ENCODE measurements around the gene BCR.
A peak's percentile ranks its signal among the peaks of the same experiment; 100 is the strongest.

BCR gene

GRCh38 chr22:23166841-23167616 is 13.3 kb upstream of the BCR start:
- Histone ChIP-seq H3K9me3 (ENCODE audit: control insufficient read depth, low read length) (no peaks in the 10 kb centered on the region), H3K36me3 (ENCODE audit: control insufficient read depth, insufficient read depth, low read length) (no peaks in the 10 kb centered on the region), H3K4me1 (ENCODE audit: control insufficient read depth, insufficient read depth, low read length) (peaks cover 6% of the 10 kb centered on the region), H3K9ac (ENCODE audit: low read length) (no peak overlapping the region), H3K27me3 (ENCODE audit: control insufficient read depth, insufficient read depth, low read length) (no peaks in the 10 kb centered on the region), H3K4me3 (ENCODE audit: low read length) (no peak overlapping the region)

DNA sequence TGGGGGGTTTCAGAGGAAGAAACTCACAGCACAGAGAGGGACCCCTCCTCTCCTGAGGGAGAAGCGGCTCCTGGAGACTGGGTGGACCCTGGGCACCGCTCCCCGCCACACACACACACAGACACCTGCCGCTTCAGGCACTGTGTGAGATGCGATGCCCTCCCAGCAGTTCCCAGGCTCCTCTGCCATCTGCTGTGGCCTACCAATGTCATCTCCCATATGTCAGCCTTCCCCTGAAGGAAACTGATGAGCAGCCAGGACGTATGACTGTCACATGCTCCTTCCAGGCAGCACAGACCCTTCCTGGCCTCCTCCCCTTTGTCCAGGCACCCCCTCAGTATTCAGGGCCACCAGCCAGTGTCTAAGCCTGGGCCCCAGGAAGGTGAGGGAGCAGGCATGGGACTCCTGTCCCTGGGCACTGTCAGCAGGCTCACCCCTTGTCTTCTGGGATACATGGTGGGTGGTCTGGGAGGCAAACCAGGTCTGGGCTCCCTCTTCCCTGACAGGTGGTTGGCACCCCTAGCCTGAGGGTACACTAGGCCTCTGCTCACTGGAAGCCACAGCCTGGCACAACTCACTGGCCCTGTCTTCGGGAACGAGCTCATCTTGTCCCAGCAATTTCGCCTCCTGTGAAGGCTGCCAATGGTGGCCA is 11.8 kb upstream of the BCR start:
- Histone ChIP-seq H3K27me3 (ENCODE audit: control insufficient read depth, insufficient read depth, low read length) (no peaks in the 10 kb centered on the region), H3K9ac (ENCODE audit: low read length) (no peak overlapping the region), H3K36me3 (ENCODE audit: control insufficient read depth, insufficient read depth, low read length) (no peaks in the 10 kb centered on the region), H3K4me1 (ENCODE audit: control insufficient read depth, insufficient read depth, low read length) (peaks cover 6% of the 10 kb centered on the region), H3K4me3 (ENCODE audit: low read length) (no peak overlapping the region), H3K9me3 (ENCODE audit: control insufficient read depth, low read length) (no peaks in the 10 kb centered on the region)

GRCh38 chr22:23169043-23169406 is 11.3 kb upstream of the BCR start:
- Histone ChIP-seq H3K4me3 (ENCODE audit: low read length) (no peak overlapping the region), H3K4me1 (ENCODE audit: control insufficient read depth, insufficient read depth, low read length) (peaks cover 2% of the 10 kb centered on the region), H3K9ac (ENCODE audit: low read length) (no peak overlapping the region), H3K9me3 (ENCODE audit: control insufficient read depth, low read length) (no peaks in the 10 kb centered on the region), H3K27me3 (ENCODE audit: control insufficient read depth, insufficient read depth, low read length) (no peaks in the 10 kb centered on the region), H3K36me3 (ENCODE audit: control insufficient read depth, insufficient read depth, low read length) (no peaks in the 10 kb centered on the region)

DNA sequence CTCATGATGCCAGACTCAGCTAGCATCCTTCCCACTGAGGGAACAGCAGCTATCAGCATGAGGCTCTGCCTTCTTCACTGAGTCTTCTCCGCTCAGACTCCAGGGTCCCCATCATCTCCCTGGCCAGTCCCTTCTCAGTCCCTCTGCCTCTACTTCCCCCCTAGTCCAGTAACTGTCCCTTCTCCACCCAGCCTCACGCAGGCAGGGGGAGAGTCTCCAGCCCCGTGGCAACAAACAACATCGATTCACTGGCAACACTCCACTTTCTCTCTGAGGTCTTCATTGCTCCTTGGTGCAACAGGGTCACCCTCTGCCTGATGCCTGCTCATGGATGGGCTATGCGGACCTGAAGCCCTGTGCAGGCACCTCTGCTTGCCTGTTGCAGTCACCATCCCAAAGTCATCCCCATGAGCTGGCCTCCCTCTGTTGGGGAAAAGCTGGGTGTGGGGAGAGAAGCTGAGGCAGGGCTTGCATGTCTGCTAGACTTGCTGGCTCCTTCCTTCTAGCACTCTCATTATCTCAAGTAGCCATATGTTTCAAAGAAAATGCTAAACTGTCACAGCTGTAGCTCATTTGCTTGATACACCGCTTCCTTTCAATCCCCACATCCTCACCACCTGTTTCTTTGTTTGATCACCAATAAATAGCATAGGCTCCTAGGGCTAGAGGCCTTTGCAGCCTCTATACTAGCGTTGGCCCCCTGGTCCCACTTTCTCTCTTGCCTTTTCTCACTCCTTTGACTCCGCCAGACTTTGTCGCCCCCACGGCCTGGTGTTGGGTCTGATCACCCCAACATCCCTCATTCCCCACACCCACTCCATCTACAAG is 4.3 kb upstream of the BCR start:
- Histone ChIP-seq H3K36me3 (ENCODE audit: control insufficient read depth, insufficient read depth, low read length) (no peaks in the 10 kb centered on the region), H3K4me1 (ENCODE audit: control insufficient read depth, insufficient read depth, low read length) (peaks cover 19% of the 10 kb centered on the region), H3K27me3 (ENCODE audit: control insufficient read depth, insufficient read depth, low read length) (no peaks in the 10 kb centered on the region), H3K9me3 (ENCODE audit: control insufficient read depth, low read length) (no peaks in the 10 kb centered on the region), H3K9ac (ENCODE audit: low read length) (no peak overlapping the region), H3K4me3 (ENCODE audit: low read length) (no peak overlapping the region)

- H3K4me3 ChIP-seq (ENCODE audit: low read length) = no peak overlapping the region
- no peaks in the 10 kb centered on the region for H3K27me3 ChIP-seq (ENCODE audit: control insufficient read depth, insufficient read depth, low read length)
- H3K36me3 ChIP-seq (ENCODE audit: control insufficient read depth, insufficient read depth, low read length) = no peaks in the 10 kb centered on the region
- no peaks in the 10 kb centered on the region for H3K9me3 ChIP-seq (ENCODE audit: control insufficient read depth, low read length)
- H3K9ac ChIP-seq (ENCODE audit: low read length) = no peak overlapping the region
- peaks cover 23% of the 10 kb centered on the region for H3K4me1 ChIP-seq (ENCODE audit: control insufficient read depth, insufficient read depth, low read length)
Observed at GRCh38 chr22:23176645-23177027, 3.7 kb upstream of the BCR start.

GRCh38 chr22:23177197-23177596 is 3.1 kb upstream of the BCR start:
- H3K9me3 ChIP-seq (ENCODE audit: control insufficient read depth, low read length) = no peaks in the 10 kb centered on the region
- no peaks in the 10 kb centered on the region for H3K36me3 ChIP-seq (ENCODE audit: control insufficient read depth, insufficient read depth, low read length)
- peaks cover 29% of the 10 kb centered on the region for H3K4me1 ChIP-seq (ENCODE audit: control insufficient read depth, insufficient read depth, low read length)
- H3K4me3 ChIP-seq (ENCODE audit: low read length) = no peak overlapping the region
- H3K9ac ChIP-seq (ENCODE audit: low read length) = no peak overlapping the region
- H3K27me3 ChIP-seq (ENCODE audit: control insufficient read depth, insufficient read depth, low read length) = no peaks in the 10 kb centered on the region

DNA sequence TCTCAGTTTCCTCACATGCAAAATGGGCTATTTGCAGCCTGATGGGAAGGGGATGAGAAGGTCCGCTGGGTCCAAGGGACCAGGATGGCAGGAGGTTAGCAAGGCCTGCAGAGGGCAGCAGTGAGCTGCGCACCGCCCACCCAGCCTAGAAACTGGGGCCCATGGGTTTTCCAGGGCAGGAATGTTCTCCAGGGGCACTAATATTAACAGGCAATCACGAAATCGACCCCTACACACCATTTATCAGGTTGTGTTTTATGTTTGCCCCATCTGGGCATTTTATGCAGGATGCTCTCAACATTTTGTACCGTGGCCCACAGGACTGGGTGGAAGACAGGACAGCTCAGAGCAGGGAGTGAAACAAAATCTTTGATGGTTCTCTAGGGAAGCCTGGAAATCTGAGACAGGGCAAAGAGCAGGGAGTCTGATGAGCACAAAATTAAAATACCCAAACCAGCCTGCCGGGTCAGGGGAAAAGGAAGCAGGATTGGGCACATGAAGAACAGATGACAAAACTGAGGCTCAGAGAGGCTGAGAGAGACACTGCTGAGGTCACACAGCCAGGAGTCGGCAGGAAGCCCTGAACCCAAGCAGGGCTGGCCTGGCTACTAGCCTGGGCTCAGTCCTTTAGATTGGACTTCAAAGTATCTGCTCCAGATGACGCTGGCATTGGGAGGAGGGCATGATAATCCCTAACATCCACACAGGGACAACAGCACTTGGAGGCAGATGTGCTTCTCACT is 1.6 kb upstream of the BCR start:
- peaks cover 43% of the 10 kb centered on the region for H3K4me1 ChIP-seq (ENCODE audit: control insufficient read depth, insufficient read depth, low read length)
- H3K9me3 ChIP-seq (ENCODE audit: control insufficient read depth, low read length) = no peaks in the 10 kb centered on the region
- H3K36me3 ChIP-seq (ENCODE audit: control insufficient read depth, insufficient read depth, low read length) = no peaks in the 10 kb centered on the region
- no peak overlapping the region for H3K9ac ChIP-seq (ENCODE audit: low read length)
- no peak overlapping the region for H3K4me3 ChIP-seq (ENCODE audit: low read length)
- no peaks in the 10 kb centered on the region for H3K27me3 ChIP-seq (ENCODE audit: control insufficient read depth, insufficient read depth, low read length)

DNA sequence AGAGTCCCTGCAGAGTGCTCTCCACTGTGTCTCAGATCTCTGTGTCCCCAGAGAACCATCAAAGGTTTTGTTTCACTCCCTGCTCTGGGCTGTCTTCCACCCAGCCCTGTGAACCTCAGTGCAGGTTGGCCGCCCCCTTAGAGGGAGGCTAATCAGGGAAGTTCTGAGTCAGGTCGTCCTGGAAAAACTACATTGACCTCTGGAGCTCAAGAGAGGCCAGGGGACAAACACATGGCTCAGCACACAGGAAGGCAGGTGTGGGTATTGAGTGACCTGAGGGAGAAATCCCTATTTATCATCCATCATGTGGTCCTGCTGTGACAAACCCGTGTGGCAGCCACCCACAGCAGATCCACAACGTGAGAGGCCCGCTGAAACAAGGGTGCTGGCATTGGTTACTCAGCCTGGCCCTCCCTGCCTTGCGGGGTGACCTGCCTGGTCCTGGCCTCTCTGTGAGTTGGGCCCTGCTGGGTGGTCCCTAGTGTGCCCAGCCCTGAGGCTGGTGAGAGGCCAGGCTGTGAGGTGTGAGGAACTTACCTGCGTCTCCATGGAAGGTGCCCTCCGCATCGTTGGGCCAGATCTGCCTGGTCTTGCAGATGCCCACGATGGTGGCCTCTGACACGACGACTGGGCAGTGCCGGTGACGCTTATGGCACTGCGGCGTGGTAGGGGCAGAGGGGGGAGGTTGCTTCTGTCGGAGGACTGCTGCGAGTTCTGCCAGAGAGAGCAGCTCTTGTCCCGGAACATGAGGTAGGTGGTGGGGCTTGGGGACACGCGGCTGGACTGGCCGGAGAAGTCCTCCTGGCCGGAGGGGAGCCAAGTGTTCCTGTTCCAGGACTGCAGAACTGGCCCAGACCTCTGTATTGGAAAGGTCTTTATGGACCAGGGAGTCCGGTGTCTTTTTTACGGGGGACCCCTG is 669 bp upstream of the BCR start:
- Histone ChIP-seq H3K9me3 (ENCODE audit: control insufficient read depth, low read length) (no peaks in the 10 kb centered on the region), H3K4me1 (ENCODE audit: control insufficient read depth, insufficient read depth, low read length) (peaks cover 43% of the 10 kb centered on the region), H3K9ac (ENCODE audit: low read length) (peak overlapping the region; percentile 75), H3K36me3 (ENCODE audit: control insufficient read depth, insufficient read depth, low read length) (no peaks in the 10 kb centered on the region), H3K4me3 (ENCODE audit: low read length) (peak overlapping the region; percentile 32), H3K27me3 (ENCODE audit: control insufficient read depth, insufficient read depth, low read length) (no peaks in the 10 kb centered on the region)

DNA sequence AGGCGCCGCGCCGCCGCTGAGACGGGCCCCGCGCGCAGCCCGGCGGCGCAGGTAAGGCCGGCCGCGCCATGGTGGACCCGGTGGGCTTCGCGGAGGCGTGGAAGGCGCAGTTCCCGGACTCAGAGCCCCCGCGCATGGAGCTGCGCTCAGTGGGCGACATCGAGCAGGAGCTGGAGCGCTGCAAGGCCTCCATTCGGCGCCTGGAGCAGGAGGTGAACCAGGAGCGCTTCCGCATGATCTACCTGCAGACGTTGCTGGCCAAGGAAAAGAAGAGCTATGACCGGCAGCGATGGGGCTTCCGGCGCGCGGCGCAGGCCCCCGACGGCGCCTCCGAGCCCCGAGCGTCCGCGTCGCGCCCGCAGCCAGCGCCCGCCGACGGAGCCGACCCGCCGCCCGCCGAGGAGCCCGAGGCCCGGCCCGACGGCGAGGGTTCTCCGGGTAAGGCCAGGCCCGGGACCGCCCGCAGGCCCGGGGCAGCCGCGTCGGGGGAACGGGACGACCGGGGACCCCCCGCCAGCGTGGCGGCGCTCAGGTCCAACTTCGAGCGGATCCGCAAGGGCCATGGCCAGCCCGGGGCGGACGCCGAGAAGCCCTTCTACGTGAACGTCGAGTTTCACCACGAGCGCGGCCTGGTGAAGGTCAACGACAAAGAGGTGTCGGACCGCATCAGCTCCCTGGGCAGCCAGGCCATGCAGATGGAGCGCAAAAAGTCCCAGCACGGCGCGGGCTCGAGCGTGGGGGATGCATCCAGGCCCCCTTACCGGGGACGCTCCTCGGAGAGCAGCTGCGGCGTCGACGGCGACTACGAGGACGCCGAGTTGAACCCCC is 798 bp downstream of the BCR start:
- no peaks in the 10 kb centered on the region for H3K9me3 ChIP-seq (ENCODE audit: control insufficient read depth, low read length)
- H3K9ac ChIP-seq (ENCODE audit: low read length) = peak overlapping the region; percentile 62
- H3K27me3 ChIP-seq (ENCODE audit: control insufficient read depth, insufficient read depth, low read length) = no peaks in the 10 kb centered on the region
- H3K36me3 ChIP-seq (ENCODE audit: control insufficient read depth, insufficient read depth, low read length) = no peaks in the 10 kb centered on the region
- peaks cover 43% of the 10 kb centered on the region for H3K4me1 ChIP-seq (ENCODE audit: control insufficient read depth, insufficient read depth, low read length)
- H3K4me3 ChIP-seq (ENCODE audit: low read length) = peak overlapping the region; percentile 32

DNA sequence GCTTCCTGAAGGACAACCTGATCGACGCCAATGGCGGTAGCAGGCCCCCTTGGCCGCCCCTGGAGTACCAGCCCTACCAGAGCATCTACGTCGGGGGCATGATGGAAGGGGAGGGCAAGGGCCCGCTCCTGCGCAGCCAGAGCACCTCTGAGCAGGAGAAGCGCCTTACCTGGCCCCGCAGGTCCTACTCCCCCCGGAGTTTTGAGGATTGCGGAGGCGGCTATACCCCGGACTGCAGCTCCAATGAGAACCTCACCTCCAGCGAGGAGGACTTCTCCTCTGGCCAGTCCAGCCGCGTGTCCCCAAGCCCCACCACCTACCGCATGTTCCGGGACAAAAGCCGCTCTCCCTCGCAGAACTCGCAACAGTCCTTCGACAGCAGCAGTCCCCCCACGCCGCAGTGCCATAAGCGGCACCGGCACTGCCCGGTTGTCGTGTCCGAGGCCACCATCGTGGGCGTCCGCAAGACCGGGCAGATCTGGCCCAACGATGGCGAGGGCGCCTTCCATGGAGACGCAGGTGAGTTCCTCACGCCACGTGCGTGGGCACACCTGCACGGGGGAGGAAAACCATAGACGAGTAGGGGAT is 1.5 kb downstream of the BCR start:
- no peaks in the 10 kb centered on the region for H3K27me3 ChIP-seq (ENCODE audit: control insufficient read depth, insufficient read depth, low read length)
- H3K4me3 ChIP-seq (ENCODE audit: low read length) = peak overlapping the region; percentile 32
- peaks cover 43% of the 10 kb centered on the region for H3K4me1 ChIP-seq (ENCODE audit: control insufficient read depth, insufficient read depth, low read length)
- no peaks in the 10 kb centered on the region for H3K9me3 ChIP-seq (ENCODE audit: control insufficient read depth, low read length)
- H3K36me3 ChIP-seq (ENCODE audit: control insufficient read depth, insufficient read depth, low read length) = no peaks in the 10 kb centered on the region
- peak overlapping the region; percentile 56 for H3K9ac ChIP-seq (ENCODE audit: low read length)
